Thyroid gland (tissue), 4 donors: Measurements from ENCODE around the gene SUMO4.

ENCODE experiments used
- CTCF ChIP-seq, 6 experiments: fragments of 200-600 bp in 3 of 6; fragments of 450-650 bp in 3 of 6; sonication (generic) in 3 of 6; IDR thresholded peaks; one replicate each; pipeline ENCODE4 v1.5.1; 2016 to 2019; ENCODE audit warnings: antibody characterized with exemption in 6 of 6, mild to moderate bottlenecking in 2 of 6, inconsistent platforms in 1 of 6, moderate library complexity in 1 of 6
- POLR2A ChIP-seq, 2 donors: fragments of 450-650 bp; IDR thresholded peaks; one replicate each; pipeline ENCODE4 v1.6.1; 2017; ENCODE audit warnings: antibody characterized with exemption in 2 of 2, mild to moderate bottlenecking in 2 of 2, moderate library complexity in 1 of 2

GRCh38 chr6:149409617-149410016, 9.6 kb downstream of the SUMO4 start:
- TF ChIP-seq CTCF (IDR thresholded peaks at IDR 0.05) (no peak), POLR2A (IDR thresholded peaks at IDR 0.05) (no peak)
